GM18858 (cell line): ENCODE results near the gene MLPH.
"Not testable (repeated sequence)": the region's sequence is repeated elsewhere in the genome, so short reads cannot be mapped to it uniquely, and the experiment has no call there.

Experiments
- ATAC-seq: cut with Tn5 transposase; IDR thresholded peaks from one replicate; pipeline ENCODE4 v1.9.1; 2021; ENCODE audit not compliant: unreplicated experiment

The MLPH gene

GRCh38 chr2:237577956-237578870 is 91.2 kb downstream of the MLPH start:
- no peak for ATAC-seq

GRCh38 chr2:237581326-237581725 is 94.3 kb downstream of the MLPH start:
- no peak for ATAC-seq

GRCh38 chr2:237581751-237582746 is 95.0 kb downstream of the MLPH start:
- ATAC-seq = no peak

- no peak for ATAC-seq
Measured at GRCh38 chr2:237583385-237584295, 96.6 kb downstream of the MLPH start.

GRCh38 chr2:237585590-237586221 is 98.7 kb downstream of the MLPH start:
- ATAC-seq = no peak

- ATAC-seq = no peak
Measured at GRCh38 chr2:237588044-237588696, 101.1 kb downstream of the MLPH start.

- no peak for ATAC-seq
Measured at GRCh38 chr2:237590272-237591140, 103.5 kb downstream of the MLPH start, which contains the start of gene RAB17. Gene RAB17, minus strand, starts transcription at chr2:237590734. Its CDS starts 4,580 bp downstream, at chr2:237586154.

GRCh38 chr2:237591141-237591881 is 104.3 kb downstream of the MLPH start:
- no peak for ATAC-seq

- ATAC-seq = no peak
Measured at GRCh38 chr2:237592425-237592980, 105.5 kb downstream of the MLPH start.

- ATAC-seq = no peak
Measured at GRCh38 chr2:237593036-237593435, 106.0 kb downstream of the MLPH start.

GRCh38 chr2:237593596-237594320 is 106.7 kb downstream of the MLPH start:
- no peak for ATAC-seq

- ATAC-seq = no peak
Measured at GRCh38 chr2:237594514-237594871, 107.4 kb downstream of the MLPH start.

- ATAC-seq = not testable (repeated sequence)
Measured at GRCh38 chr2:237595829-237596519, 108.9 kb downstream of the MLPH start.

- no peak for ATAC-seq
Measured at GRCh38 chr2:237596520-237597195, 109.6 kb downstream of the MLPH start.
